HG03457 (cell line): ENCODE measurements around the gene ANKRD44.

Experiments used
- ATAC-seq: cut with Tn5 transposase; IDR thresholded peaks from one replicate; pipeline ENCODE4 v1.9.1; 2021; ENCODE audit warnings: moderate number of reproducible peaks; ENCODE audit not compliant: unreplicated experiment

ANKRD44 gene

GRCh38 chr2:196939371-196939770 is 371.2 kb downstream of the ANKRD44 start:
- no peak for ATAC-seq
